ENCODE data around the gene RNF19B.
A peak's percentile ranks its signal among the peaks of the same experiment; 100 is the strongest.

Gene RNF19B

DNA sequence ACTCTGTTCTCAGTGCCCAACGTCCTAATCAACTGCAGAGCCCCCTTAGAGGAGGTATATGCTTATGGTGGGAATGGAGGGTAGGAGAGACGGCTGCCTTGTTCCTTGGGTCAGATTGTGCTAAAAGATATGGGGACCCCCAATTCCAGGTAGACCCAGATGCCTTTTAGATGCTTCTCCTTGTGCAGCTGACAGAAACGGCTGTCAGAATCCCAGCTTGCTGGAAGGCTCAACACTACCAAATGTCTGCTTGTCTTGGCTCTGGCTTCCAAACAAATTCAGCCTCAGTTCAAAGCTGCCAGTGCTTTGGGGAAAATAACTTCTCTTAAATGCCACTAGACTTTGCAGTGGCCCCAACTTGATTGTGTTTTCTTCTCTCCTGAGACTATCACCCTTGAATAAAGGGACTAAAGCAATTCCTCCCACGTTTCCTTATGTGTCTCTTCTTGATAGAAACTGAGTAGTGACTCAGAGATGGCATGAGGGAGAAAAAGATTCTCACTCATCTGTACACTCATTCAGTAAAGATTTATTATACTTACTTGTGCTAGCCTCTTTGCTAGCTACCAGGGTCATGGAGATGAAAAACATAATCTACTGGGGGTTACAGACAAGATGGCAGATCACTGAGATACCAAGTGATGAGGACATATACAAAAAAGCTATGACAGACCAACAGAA, 3.4 kb upstream of the RNF19B start:
- no peak for DNase-seq (ENCODE audit: low spot score)

DNA sequence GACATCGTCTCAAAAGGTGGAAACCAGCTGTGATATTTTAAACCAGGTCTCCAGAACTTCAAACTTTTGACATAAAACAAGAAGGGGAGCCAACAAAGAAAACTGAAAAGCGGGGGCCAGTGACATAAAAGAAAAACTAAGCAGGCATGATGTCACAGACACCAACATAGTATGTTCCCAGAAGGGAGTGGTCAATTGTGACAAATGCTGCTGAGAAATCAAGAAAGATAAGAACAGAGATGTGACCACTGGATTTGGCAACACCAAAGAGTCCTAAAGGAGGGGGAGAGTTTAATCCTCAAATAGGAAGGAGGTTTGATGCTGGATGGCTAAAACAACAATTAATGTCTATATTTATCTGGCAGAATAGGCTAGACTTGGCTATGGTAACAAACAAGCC, 2.3 kb upstream of the RNF19B start:
- DNase-seq (ENCODE audit: low spot score) = no peak

DNA sequence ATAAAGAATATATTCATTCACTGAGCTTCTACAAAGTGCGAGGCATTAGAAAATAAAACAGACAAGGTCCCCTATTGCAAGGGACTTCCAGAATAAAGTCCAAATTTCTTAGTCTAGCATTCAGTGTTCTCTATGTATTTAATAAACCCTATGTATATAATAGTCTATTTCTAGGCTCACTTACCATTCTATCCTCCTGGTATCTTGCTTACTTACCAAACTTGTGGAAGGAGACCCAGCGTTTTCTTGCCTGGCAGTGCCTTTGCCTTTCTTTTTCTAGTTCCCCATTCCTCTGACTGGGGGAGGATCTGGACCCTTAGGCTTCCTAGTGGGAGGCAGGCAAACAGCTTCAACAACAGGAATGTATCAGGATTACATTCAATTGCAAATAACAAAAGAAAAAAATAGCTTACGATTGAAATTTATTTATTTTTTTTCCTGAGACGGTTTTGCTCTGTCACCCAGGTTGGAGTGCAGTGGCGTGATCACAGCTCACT, 690 bp upstream of the RNF19B start:
- no peak for DNase-seq (ENCODE audit: low spot score)

DNA sequence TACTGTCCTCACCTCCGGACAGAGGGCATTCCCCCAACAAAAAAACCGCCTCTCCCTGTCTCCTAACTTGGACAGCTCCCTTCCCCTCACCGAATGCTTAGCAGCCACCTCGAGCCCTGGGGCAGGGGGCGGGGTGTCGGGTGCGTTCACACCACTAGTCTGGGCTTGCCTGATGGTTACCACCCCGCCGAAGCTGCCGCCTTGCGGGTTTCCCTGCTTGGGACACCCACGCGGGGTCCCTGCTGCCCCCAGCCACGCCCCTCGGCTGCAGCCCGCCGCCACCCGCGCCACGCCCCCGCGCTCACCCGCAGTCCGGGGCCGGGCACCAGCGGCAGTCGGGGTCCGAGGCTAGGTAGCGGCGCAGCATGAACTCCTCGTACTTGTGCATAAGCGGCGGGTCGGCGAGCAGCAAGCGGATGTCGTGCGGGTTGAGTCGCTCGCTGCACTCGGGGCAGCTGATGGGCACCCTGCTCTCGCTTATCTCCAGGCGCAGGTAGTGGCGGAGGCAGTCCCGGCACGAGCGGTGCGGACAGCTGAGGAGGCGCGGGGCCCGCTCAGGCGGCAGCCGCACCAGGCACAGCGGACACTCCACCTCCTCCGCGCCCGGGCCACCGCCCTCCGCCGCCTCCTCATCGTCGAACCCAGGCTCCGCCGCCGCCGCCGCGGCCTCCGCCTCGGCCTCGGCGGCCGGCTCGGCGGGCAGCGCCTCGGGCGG, 706 bp downstream of the RNF19B start:
- peak; percentile 46 for DNase-seq (ENCODE audit: low spot score)

DNA sequence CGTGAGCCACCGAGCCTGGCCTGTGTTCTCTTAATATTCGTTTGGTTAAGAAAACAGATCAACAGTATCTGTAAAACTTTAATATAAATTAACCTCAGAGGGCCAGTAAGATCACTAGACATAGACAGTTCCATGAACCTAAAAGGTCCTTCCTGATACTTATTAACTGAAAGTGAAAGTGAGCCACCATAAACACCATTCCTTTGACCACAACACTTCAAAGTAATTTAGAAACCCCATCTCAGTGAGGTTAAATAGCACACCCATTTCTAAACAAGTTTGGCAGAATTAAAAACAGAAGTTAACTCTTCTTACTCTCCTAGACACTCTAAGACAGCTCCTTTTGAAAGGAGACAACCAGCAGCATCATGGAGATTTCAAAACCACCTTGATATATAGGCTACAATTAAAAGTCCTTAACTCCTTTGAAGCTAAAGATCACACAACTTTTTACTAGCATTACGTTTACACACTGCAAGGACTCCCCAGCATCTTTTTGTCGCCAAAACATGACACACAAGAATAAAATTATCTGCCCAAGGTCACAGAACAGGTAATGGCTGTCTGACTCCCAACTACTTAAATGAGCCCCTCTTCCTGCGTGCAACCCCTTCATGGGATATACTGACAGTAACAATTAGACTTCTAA, 2.2 kb downstream of the RNF19B start:
- peak; percentile 32 for DNase-seq (ENCODE audit: low spot score)

DNA sequence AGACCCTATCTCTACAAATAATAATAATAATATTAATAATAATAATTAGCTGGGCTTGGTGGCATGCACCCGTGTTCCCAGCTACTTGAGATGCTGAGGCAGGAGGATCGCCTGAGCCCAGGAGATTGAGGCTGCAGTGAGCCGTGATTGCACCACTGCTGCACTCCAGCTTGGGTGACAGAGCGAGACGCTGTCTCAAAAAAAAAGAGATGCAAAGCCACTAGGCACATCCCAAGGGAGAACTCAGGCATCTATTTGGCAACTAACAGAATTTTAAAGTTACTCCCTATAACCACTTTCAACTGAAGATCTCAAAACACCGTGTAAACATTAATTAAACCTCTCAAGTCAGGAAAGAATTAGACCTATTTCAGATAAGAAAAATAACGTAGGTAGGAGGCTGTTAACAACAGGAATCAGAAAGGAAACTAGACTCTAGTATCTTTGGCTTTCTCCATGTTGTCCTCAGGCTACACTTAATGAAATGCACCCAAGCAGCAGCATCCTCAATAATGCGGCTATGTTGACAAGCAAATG, 3.7 kb downstream of the RNF19B start:
- no peak for DNase-seq (ENCODE audit: low spot score)

DNA sequence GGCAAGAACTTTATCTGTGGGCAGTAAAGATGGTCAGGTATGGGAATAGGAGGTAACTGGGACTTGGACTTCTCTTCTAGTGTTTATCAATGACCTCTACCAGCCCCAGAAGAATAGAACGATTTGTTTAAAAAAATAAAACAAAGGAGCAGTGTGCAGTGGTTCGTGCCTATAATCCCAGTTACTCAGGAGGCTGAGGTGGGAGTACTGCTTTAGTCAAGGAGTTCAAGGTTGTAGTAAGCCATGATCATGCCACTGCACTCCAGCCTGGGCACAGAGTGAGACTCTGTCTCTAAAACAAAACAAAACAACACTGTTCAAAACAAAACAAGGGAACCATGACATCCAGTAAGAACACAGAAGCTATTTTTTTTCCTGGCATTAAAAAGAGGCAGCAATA, 4.3 kb downstream of the RNF19B start:
- DNase-seq (ENCODE audit: low spot score) = no peak

DNA sequence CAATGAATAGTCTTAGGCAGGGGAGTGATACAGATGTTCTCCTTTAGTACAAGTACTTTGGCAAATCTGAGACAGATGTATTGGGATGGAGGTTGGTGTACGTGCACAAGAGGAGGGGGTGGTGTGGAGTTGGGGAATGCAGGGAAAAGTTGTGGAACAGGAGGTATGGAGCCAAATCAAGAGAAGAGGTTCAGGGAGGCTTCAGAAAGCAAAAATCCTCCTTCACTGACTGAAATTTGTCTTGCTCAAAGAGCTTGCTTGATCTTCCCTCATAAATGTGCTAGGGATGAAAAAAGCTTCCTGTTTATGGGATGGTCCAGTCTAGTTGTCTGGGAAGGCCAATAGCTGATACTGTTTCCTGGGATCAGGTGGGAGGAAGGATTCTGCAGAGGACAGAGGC, 5.8 kb downstream of the RNF19B start:
- no peak for DNase-seq (ENCODE audit: low spot score)

DNA sequence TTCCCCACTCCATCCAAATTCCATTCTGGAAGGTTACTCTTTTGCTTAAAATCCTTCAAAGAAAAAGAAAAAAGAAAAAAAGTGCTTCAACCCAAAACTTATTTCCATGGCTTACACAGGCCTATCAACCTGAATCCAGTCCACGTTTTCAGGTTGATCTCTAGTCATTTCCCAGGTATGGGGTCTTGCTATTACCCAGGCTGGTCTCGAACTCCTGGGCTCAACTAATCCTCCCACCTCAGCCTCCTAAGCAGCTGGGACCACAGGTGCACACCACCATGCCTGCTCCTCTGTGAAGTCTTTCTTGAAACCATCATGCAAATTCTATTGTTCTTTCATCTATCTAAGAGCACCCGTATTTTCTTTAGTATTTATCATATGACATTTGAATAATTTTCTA, 7.6 kb downstream of the RNF19B start:
- no peak for DNase-seq (ENCODE audit: low spot score)

DNA sequence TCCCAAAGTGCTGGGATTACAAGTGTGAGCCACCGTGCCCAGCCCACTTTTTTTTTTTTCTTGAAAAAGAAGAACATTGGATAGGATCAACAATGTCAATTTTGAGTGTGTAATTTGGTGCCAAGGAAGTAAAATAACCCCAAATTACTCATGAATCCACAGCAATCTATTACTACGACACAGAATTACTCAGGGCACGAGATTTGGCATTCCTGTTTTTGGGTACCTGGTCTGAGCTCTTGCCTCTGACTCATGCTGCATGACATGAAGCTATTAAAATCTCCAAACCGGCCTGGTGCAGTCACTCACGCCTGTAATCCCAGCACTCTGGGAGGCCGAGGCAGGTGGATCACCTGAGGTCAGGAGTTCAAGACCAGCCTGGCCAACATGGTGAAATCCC, 10.4 kb downstream of the RNF19B start:
- DNase-seq (ENCODE audit: low spot score) = peak; percentile 20

DNA sequence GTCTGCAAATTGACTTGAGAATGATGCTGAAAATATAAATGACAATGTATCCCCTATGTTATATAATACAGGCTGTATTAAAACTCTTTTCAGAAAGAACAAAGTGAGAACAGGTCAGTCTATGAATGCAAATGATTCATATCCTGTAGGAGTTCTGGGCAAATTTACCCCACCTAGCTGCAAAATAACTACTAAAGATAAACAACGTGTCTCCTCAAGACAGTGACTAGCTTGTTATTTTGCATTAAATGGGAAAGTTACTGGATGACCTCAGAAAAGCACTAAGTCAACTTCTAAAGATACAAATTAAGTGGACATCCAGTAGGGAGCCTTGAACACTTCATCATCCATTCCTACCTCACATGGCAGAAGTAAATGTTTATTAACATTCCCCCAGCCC, 11.1 kb downstream of the RNF19B start:
- no peak for DNase-seq (ENCODE audit: low spot score)

DNA sequence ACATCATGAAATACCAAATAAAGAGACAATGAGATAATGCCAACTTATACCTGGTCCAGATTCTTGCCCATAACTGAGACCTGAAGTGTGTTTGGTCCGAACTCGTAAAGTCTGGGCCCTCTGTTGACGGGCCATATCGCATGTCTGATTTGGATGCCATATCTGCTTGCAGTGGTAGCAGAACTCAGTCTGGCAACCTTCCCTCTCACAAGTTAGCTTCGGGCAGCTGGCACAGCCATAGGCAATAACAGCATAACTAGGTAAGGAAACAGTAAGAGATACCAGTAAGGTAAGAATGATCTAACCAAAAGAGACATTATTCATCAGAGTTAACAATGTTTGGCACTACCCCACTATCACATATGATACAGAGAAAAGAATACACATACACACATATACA, 15.1 kb downstream of the RNF19B start:
- no peak for DNase-seq (ENCODE audit: low spot score)

DNA sequence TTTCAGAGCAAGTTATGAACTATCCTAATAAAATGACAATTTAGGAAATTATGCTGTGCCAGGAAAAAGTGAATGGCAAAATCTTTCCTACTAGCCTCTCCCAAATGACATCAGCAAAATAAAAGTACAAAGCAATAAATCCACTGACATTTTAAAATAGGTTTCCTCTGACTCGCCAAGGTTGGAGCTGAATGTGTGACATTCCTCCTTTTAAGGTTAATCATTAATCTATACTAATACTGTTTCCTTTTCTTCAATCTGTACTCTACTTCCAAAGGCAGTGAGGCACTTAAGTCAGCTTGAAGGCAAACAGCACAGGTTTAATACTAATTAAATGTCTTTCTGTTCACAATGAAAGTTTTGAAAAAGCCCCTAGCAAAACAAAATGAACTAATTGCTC, 15.7 kb downstream of the RNF19B start:
- DNase-seq (ENCODE audit: low spot score) = peak; percentile 87

DNA sequence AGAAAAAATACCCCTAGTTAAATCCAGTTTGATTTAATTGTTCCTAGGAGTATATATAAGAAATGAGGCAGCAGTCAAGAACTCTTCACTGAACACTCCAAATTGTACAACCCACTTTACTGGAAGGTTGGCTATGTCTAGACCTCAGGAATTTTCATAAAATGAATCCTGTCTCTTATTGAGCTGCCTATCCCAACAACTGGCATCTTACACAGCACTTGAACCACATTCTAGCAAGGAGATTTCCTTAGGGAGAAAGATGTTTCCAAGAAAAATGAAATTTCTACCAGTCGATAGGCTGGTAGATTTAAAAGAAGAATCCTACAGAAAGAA, 16.3 kb downstream of the RNF19B start:
- DNase-seq (ENCODE audit: low spot score) = no peak

DNA sequence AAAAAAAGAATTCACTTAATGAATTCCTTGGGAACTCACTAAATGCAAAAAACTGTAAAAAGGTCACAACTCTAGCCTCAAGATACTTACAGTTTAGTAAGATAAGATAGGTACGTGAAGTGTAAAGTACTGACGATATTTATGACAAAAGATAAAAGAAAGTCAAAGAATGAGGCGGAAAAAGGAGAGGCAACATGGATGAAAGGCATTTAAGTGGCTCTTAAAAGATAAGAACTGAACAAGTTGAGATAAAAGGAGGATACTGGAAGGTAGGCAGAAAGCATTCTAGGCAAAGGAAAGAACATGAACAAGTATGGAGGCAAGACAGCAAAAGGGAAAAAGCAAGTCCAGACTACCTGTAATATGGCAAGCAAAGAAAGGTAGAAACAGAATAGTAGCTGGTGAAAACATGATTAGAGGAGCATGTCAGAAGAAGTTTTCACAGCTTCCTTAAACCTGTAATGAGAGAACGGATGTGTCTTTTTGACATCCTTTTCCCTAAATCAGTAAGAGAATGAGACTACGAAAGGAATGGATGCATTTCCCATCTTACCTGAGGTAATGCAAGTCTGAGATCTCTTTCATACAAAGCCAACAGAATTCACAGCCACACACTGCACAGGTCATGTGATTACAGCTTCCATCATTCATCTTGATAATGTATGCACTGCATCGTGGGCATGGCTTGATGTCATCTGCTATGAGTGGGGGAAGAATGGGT, 16.8 kb downstream of the RNF19B start:
- no peak for DNase-seq (ENCODE audit: low spot score)

DNA sequence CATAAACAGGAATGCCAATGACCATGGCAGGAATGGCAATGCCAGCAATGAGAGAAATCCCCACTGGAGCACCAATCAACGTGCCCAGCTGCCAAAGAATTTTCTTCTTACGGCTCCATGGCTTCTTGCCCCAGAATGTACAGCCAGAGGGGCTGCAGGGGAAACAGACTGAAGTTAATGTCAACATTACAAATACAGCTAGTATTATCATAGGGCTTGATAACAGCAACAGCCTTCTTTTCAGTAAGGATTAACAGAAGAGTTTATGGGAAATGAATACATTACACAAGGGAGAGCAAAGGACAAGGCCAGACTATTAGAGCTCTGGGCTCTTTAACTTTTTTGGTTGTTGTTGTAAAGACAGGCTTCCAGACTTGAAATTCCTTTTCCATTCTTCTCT, 18.2 kb downstream of the RNF19B start:
- no peak for DNase-seq (ENCODE audit: low spot score)

DNA sequence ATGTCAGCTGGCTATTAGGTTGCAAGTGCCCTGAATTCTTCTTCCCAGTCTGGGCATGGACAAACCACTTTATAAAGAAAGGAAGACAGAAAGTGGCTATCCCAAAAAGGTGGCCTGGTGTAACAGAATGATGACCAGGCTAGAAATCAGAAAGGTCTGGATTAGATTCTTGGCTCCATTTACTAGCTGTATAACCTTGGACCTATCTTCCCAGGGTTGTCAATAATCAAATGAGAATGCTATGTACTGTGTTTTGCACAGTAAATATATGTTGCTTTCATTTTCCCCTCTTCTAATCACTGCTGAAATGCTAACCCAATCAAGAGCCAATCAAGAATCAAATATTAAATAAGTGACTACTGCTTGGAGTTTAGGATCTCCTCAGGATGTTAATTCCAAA, 20.4 kb downstream of the RNF19B start:
- no peak for DNase-seq (ENCODE audit: low spot score)

DNA sequence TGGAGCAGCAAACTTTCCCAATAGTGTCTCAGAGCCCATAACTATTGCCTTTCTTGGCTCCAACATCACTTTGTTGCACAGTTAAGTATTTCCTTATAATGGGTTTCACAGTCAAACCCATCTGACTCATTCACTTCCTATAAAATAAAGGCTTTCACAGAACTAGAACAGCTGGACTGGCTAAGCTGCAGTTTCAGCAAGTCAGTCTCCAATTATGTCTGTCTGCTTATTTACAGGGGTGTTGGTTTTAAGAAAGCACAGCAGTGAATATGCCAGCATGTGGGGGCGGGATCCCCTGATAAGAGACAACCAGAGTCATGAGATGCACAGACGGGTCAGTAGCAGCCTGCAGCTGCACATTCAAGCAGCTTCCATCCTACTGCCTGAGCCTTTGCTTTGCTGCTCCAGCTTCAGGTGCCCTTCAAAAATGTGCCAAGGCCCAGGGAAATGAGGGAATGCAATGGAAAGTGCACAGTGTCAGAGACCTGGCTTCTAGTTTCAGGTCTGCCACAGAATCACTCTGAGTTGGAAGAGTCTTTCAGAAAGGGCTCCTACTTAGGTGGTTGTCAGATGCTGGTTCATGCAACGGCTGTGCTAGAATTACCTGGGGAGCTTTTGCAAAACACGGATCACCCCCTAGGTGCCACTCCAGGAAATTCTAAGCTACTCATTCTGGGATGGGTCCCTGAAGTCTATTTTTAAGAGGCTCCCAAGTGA, 24.8 kb downstream of the RNF19B start:
- DNase-seq (ENCODE audit: low spot score) = peak; percentile 30

DNA sequence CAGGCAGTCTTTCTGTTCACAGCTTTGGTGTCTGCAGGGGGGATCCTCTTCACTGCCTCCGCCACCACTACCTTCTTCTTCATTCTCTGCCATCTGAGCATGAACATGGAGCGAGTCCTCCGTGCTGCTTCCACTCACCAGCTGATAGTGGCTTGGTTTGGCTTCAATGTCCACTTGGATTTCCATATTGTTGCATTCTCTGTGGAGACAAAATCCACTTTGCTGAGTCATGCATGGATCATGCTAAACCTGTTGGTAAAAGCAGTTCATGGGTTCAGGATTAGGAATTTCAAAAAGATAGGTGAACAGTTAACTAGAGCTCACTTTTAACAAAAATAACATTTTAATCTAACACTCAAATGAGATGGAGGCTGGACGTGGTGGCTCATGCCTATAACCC, 27.5 kb downstream of the RNF19B start:
- DNase-seq (ENCODE audit: low spot score) = no peak

DNA sequence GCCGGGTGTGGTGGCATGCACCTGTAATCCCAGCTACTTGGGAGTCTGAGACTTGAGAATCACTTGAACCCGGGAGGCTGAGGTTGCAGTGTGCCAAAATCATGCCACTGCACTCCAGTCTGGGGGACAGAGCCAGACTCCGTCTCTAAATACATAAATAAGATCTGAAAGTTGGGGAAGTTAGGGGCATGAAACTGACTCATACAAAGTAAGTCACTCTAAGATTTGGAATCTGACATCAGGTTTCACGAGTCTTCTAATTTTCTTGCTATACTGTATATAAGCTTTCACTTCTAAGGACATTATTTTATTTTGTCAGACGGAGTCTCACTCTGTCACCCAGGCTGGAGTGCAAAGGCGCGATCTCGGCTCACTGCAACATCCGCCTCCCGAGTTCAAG, 30.1 kb downstream of the RNF19B start:
- DNase-seq (ENCODE audit: low spot score) = no peak

DNA sequence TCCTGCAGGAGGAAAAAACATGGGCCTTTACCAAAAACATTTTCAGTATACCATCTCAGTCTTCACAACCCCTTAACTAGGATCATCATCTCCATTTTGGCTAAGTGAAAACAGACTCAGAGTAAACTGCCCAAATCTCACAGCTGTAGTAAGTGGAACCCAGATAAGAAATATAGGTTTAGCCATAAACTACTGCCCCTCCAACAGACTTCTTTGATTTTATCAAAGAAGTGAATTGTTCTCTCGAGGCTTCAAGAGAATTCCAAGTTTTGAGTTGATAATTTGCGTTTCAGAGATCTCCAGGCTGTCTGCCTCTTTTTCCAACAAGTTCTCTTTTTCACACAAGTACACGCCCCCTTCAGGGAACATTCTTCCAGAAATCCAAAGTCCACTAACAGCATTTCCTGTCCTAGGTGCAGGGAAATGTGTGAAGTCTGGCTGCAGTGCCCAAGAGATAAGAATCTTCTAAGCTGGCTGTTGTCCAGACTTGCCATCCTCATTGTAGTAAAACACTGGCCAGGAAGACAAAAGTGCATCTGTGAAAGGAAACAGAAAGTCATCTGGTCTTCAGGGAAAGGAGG, 30.8 kb downstream of the RNF19B start:
- DNase-seq (ENCODE audit: low spot score) = peak; percentile 87

DNA sequence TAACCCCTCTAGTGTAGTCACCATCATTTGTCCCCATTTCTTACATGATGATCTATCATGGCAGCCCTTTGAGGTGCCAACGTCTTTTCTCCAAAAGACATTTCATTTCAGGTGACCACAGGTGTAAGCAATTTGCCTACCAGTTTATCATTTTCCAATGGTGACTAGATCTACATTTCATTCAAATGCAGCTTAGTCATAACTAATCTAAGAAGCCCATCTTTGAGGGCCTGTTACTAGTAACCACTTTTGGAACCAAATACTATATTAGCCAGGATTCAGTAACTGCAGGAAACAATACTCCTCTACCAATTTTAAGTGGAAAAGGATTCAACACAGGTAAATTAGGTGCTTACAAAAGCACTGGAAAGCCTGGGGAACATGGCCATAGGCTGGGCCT, 32.8 kb downstream of the RNF19B start:
- DNase-seq (ENCODE audit: low spot score) = no peak

Data from LoVo (cell line).